Mesenchymal stem cell (in vitro differentiated cells and primary cell): ENCODE data around the gene NUP214.
A peak's percentile ranks its signal among the peaks of the same experiment; 100 is the strongest.

Experiments used
- DNase-seq: peaks from one replicate; pipeline ENCODE4 v3.0.0-alpha.2; 2013
- H2AFZ ChIP-seq: one replicate; pipeline ENCODE4 v1.6.1; 2013; ENCODE audit warnings: low read depth, mild to moderate bottlenecking, control low read depth, inconsistent platforms, low read length, moderate library complexity
- H2AK5ac ChIP-seq: 2 replicates; pipeline ENCODE4 v1.6.1; 2013; ENCODE audit warnings: low read length, moderate library complexity, mild to moderate bottlenecking, inconsistent platforms; ENCODE audit not compliant: severe bottlenecking
- H2BK120ac ChIP-seq: one replicate; pipeline ENCODE4 v1.6.1; 2013; ENCODE audit warnings: low read depth, mild to moderate bottlenecking, inconsistent platforms, low read length, moderate library complexity
- H2BK12ac ChIP-seq, 2 experiments: one replicate each; pipeline ENCODE4 v1.6.1; 2013; ENCODE audit warnings: inconsistent platforms in 2 of 2, low read length in 2 of 2, mild to moderate bottlenecking in 2 of 2, moderate library complexity in 2 of 2, control low read depth in 1 of 2
- H2BK15ac ChIP-seq: one replicate; pipeline ENCODE4 v1.6.1; 2013; ENCODE audit warnings: mild to moderate bottlenecking, low read depth, inconsistent platforms; ENCODE audit not compliant: poor library complexity, severe bottlenecking
- H2BK5ac ChIP-seq: 2 replicates; pipeline ENCODE4 v1.6.1; 2013; ENCODE audit warnings: low read depth, mild to moderate bottlenecking, low read length, control low read depth, inconsistent platforms; ENCODE audit not compliant: poor library complexity, severe bottlenecking
- H3K14ac ChIP-seq, 2 experiments: one replicate each; pipeline ENCODE4 v1.6.1; 2013; ENCODE audit warnings: inconsistent platforms in 2 of 2, low read length in 2 of 2, control low read depth in 1 of 2, mild to moderate bottlenecking in 1 of 2, moderate library complexity in 1 of 2
- H3K18ac ChIP-seq, 2 experiments: one replicate each; pipeline ENCODE4 v1.6.1; 2013; ENCODE audit warnings: inconsistent platforms in 2 of 2, low read length in 2 of 2, control low read depth in 1 of 2, low read depth in 1 of 2, mild to moderate bottlenecking in 1 of 2
- H3K23ac ChIP-seq, 2 experiments: one replicate each; pipeline ENCODE4 v1.6.1; 2013; ENCODE audit warnings: inconsistent platforms in 2 of 2, low read length in 2 of 2, mild to moderate bottlenecking in 2 of 2, moderate library complexity in 2 of 2, control low read depth in 1 of 2
- H3K27ac ChIP-seq: 2 replicates; pipeline ENCODE4 v1.5.1; 2013; ENCODE audit warnings: mild to moderate bottlenecking, moderate library complexity, low read length, control low read depth, inconsistent platforms; ENCODE audit not compliant: poor library complexity, severe bottlenecking
- H3K27me3 ChIP-seq, 2 experiments: 2 replicates each; pipeline versions ENCODE4 v1.6.1 to v1.7.0; 2013; ENCODE audit warnings: low read length in 2 of 2, mild to moderate bottlenecking in 2 of 2, moderate library complexity in 2 of 2, control low read depth in 1 of 2, inconsistent platforms in 1 of 2; ENCODE audit not compliant: control insufficient read depth in 1 of 2, insufficient read depth in 1 of 2
- H3K36me3 ChIP-seq, 2 experiments: 2 replicates each; pipeline versions ENCODE4 v1.6.1 to v1.7.0; 2013; ENCODE audit warnings: low read length in 2 of 2, control low read depth in 1 of 2, inconsistent platforms in 1 of 2, low read depth in 1 of 2, mild to moderate bottlenecking in 1 of 2; ENCODE audit not compliant: insufficient read depth in 2 of 2, control insufficient read depth in 1 of 2
- H3K4ac ChIP-seq, 2 experiments: one replicate each; pipeline ENCODE4 v1.6.1; 2013; ENCODE audit warnings: inconsistent platforms in 2 of 2, low read length in 2 of 2, mild to moderate bottlenecking in 2 of 2, moderate library complexity in 2 of 2, control low read depth in 1 of 2, low read depth in 1 of 2
- H3K4me1 ChIP-seq: 2 replicates; pipeline ENCODE4 v1.6.1; 2013; ENCODE audit warnings: low read depth, low read length, control low read depth; ENCODE audit not compliant: control insufficient read depth, insufficient read depth
- H3K4me2 ChIP-seq: 2 replicates; pipeline ENCODE4 v1.6.1; 2013; ENCODE audit warnings: low read length, mild to moderate bottlenecking, inconsistent platforms; ENCODE audit not compliant: poor library complexity, severe bottlenecking
- H3K4me3 ChIP-seq, 2 experiments: 2 replicates each; pipeline versions ENCODE4 v1.5.1 to v1.7.0; 2013; ENCODE audit warnings: low read length in 2 of 2, mild to moderate bottlenecking in 2 of 2, control low read depth in 1 of 2, low read depth in 1 of 2; ENCODE audit not compliant: insufficient read depth in 1 of 2
- H3K79me1 ChIP-seq: replicated peaks from 2 replicates; pipeline ENCODE4 v1.6.1; 2013; ENCODE audit warnings: mild to moderate bottlenecking, control low read depth, low read length, inconsistent platforms; ENCODE audit not compliant: poor library complexity, severe bottlenecking
- H3K9ac ChIP-seq: 2 replicates; pipeline ENCODE4 v1.7.0; 2013; ENCODE audit warnings: mild to moderate bottlenecking, low read length, moderate library complexity
- H3K9me3 ChIP-seq: 2 replicates; pipeline ENCODE4 v1.7.0; 2013; ENCODE audit warnings: mild to moderate bottlenecking, low read length; ENCODE audit not compliant: control insufficient read depth
- H4K8ac ChIP-seq: one replicate; pipeline ENCODE4 v1.6.1; 2013; ENCODE audit warnings: inconsistent platforms, mild to moderate bottlenecking, low read length, moderate library complexity
- H4K91ac ChIP-seq: one replicate; pipeline ENCODE4 v1.6.1; 2013; ENCODE audit warnings: mild to moderate bottlenecking, low read length, inconsistent platforms
- WGBS: methylation state at CpG from one replicate; pipeline ENCODE4 v1.1.7; 2013; ENCODE audit warnings: mixed read lengths; 5-methylcytosine and 5-hydroxymethylcytosine counted together

The NUP214 gene

GRCh38 chr9:131275332-131276093 lies 150.1 kb downstream of the NUP214 start:
- H3K27ac ChIP-seq, result no peak overlapping the region
- no peak overlapping the region for H4K91ac ChIP-seq
- H2BK120ac ChIP-seq, result no peak overlapping the region
- H3K27me3 ChIP-seq, result peaks cover 32 to 48% of the 10 kb centered on the region in 2 experiments
- no peaks in the 10 kb centered on the region for H3K36me3 ChIP-seq
- no peak overlapping the region for H4K8ac ChIP-seq
- 90% methylated on average over 29 of the region's 29 CpGs for WGBS
- no peak overlapping the region for H2BK12ac ChIP-seq
- H3K4ac ChIP-seq, result no peak overlapping the region
- peaks cover 13% of the 10 kb centered on the region for H3K4me1 ChIP-seq
- H3K9me3 ChIP-seq, result no peaks in the 10 kb centered on the region
- H3K18ac ChIP-seq, result no peak overlapping the region
- H2AK5ac ChIP-seq, result no peak overlapping the region
- no peak overlapping the region for H2AFZ ChIP-seq
- no peak for DNase-seq
- no peak overlapping the region for H3K4me3 ChIP-seq
- no peak overlapping the region for H3K14ac ChIP-seq
- no peak overlapping the region for H2BK15ac ChIP-seq
- no peak overlapping the region for H2BK5ac ChIP-seq
- no peak overlapping the region for H3K9ac ChIP-seq
- H3K23ac ChIP-seq, result no peak overlapping the region
- H3K79me1 ChIP-seq, result no peaks in the 10 kb centered on the region
- H3K4me2 ChIP-seq, result no peak overlapping the region

DNA sequence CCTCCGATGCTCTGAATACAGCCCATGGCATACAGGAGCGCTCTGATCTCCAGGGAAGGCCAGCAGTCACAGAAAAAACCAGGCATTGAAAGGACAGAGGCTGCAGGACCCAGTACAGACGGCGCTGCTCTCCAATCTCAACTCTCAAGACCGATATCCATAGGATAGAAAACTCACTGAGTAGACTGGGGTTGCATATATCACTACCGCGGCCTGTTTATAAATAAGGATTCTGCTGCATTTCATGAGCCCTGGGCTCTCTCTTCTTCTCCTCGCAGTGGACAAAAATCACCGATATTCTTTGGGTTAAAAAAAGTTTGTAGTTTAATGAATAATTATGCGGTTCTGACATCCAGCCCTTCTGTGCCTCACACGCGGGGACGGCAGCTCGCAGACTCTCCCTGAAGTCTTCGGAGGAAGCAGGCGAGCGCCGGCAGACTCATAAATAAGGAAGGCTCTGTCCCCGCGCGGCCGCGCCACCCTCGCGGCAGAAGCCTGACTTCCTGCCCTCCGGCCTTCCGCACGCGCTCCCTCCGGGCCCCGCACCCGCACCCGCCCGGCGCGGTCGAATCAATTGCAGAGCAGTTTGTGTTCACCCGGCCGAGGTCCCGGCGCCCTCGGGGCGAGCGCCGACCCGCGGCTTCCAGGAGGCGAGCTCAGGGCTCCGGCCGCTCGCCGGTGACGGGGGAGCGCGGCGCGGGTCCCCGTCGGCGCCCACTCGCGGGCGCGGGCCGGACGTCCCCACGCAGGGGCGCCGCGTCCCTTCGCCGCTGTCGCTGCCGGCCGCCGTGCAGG lies 150.9 kb downstream of the NUP214 start, which contains the start of gene FAM78A:
FAM78A (minus strand) TSS at position 417 of the 795 bp plus-strand sequence; CDS start at position 86, 331 bp downstream.
- H3K4ac ChIP-seq, result no peak within 1 kb of the TSS
- 15% methylated on average over 57 of the region's 76 CpGs for WGBS
- peak within 1 kb of the TSS; percentile 91 for H3K4me2 ChIP-seq
- no peaks in the 10 kb centered on the region for H3K9me3 ChIP-seq
- H3K18ac ChIP-seq, result no peak within 1 kb of the TSS
- H3K9ac ChIP-seq, result no peak within 1 kb of the TSS
- peak within 1 kb of the TSS; percentile 10 for H2AFZ ChIP-seq
- peak; percentile 19 for DNase-seq
- H2BK15ac ChIP-seq, result no peak within 1 kb of the TSS
- H3K27me3 ChIP-seq, result peaks cover 40 to 56% of the 10 kb centered on the region in 2 experiments
- no peak within 1 kb of the TSS for H2BK120ac ChIP-seq
- H3K36me3 ChIP-seq, result no peaks in the 10 kb centered on the region
- peaks cover 13% of the 10 kb centered on the region for H3K4me1 ChIP-seq
- no peak within 1 kb of the TSS for H4K8ac ChIP-seq
- H3K14ac ChIP-seq, result no peak within 1 kb of the TSS
- no peak within 1 kb of the TSS for H4K91ac ChIP-seq
- no peak within 1 kb of the TSS for H2AK5ac ChIP-seq
- H2BK5ac ChIP-seq, result no peak within 1 kb of the TSS
- H3K27ac ChIP-seq, result no peak within 1 kb of the TSS
- peak within 1 kb of the TSS; percentile 51 to 65 for H3K4me3 ChIP-seq
- H3K23ac ChIP-seq, result no peak within 1 kb of the TSS
- H3K79me1 ChIP-seq, result no peaks in the 10 kb centered on the region
- peak within 1 kb of the TSS in 1 of 2 experiments; percentile 31 for H2BK12ac ChIP-seq

DNA sequence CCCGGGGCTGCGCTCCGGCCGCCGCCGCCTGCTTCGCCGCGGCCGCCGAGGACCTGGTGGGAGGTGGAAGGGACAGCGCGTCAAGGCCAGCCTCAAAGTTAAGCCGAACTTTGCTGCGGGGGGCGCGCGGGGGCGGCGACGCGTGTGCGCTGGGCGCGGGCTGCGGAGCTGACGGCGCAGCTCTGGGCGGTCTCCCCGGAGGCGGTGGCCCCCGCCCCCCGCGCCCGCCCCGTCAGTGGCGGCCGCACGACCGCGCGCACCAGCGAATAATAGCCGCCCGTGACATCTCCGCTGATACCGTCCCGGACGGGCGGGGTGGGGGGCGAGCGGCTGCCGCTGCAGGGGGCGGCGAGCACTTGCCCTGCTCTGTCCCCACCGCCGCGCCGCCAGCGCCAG lies 151.5 kb downstream of the NUP214 start:
- Histone ChIP-seq H3K18ac (no peak overlapping the region), H3K23ac (no peak overlapping the region), H3K36me3 (no peaks in the 10 kb centered on the region), H2BK120ac (no peak overlapping the region), H3K9me3 (no peaks in the 10 kb centered on the region), H3K4me2 (peak overlapping the region; percentile 91), H4K91ac (no peak overlapping the region), H3K4me1 (peaks cover 13% of the 10 kb centered on the region), H3K4me3 (peak overlapping the region; percentile 43 to 51), H3K79me1 (no peaks in the 10 kb centered on the region), H2AFZ (peak overlapping the region; percentile 10), H3K14ac (no peak overlapping the region), H3K27ac (no peak overlapping the region), H3K4ac (no peak overlapping the region), H4K8ac (no peak overlapping the region), H3K27me3 (peaks cover 46 to 62% of the 10 kb centered on the region in 2 experiments), H3K9ac (no peak overlapping the region), H2BK5ac (no peak overlapping the region), H2BK15ac (no peak overlapping the region), H2AK5ac (no peak overlapping the region), H2BK12ac (peak overlapping the region in 1 of 2 experiments; percentile 31)
- no peak for DNase-seq
- WGBS, result 0% methylated on average over 34 of the region's 60 CpGs

DNA sequence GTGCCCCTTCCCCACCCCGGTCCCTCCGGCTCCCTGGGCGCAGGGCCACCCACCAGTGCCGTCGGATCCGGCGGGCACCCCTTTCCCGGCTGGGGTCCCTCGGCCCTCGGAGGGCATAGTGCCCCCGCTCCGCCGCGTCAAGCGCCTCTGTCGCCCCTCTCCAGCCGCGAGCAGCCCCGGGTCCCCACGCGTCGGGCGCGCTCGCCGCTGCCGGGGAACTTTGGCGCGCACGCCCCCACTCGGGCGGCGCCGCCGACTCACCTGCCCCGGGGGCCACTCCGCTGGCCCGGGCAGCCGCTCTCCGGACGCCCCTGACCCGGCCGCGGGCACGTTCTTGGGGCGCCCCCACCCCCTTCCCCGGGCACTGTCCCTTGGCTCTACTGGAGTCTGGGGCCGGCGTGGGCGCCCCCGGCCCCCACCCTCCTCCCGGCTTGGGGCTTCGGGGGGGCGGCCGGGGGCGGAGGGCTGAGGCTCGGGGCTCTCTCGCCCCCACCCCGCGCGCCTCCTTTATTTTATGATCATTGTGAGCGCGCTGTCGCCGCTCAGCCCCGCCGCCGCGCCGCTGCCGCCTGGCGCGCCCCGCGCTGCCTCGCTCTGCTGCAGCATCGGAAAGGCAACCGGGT lies 152.0 kb downstream of the NUP214 start:
- Histone ChIP-seq H3K79me1 (no peaks in the 10 kb centered on the region), H2BK15ac (no peak overlapping the region), H4K91ac (no peak overlapping the region), H2BK120ac (no peak overlapping the region), H3K4me3 (peak overlapping the region; percentile 51 to 65), H3K23ac (no peak overlapping the region), H3K14ac (no peak overlapping the region), H2BK5ac (no peak overlapping the region), H3K9ac (no peak overlapping the region), H2BK12ac (no peak overlapping the region), H3K4me1 (peaks cover 15% of the 10 kb centered on the region), H4K8ac (no peak overlapping the region), H3K18ac (no peak overlapping the region), H2AFZ (peak overlapping the region; percentile 30), H3K36me3 (no peaks in the 10 kb centered on the region), H3K4ac (no peak overlapping the region), H2AK5ac (no peak overlapping the region), H3K27ac (no peak overlapping the region), H3K27me3 (peaks cover 51 to 67% of the 10 kb centered on the region in 2 experiments), H3K4me2 (peak overlapping the region; percentile 91), H3K9me3 (no peaks in the 10 kb centered on the region)
- no peak for DNase-seq
- WGBS, result 0% methylated on average over 45 of the region's 78 CpGs
